Measurements from ENCODE around the gene LONP1.

Gene LONP1

GRCh38 chr19:5642204-5642603, 77.7 kb downstream of the LONP1 start:
- DNase-seq (no peak), ATAC-seq (no peak)
- H3K27ac Mint-ChIP-seq: no peak overlapping the region
- H3K36me3 Mint-ChIP-seq (ENCODE audit: low read depth): peaks cover 64% of the 10 kb centered on the region
- H3K27me3 Mint-ChIP-seq: no peaks in the 10 kb centered on the region
- H3K4me1 Mint-ChIP-seq: peaks cover 22% of the 10 kb centered on the region
- H3K4me3 Mint-ChIP-seq: no peak overlapping the region
- no peaks in the 10 kb centered on the region for H3K9me3 Mint-ChIP-seq
